H1 (cell line): ENCODE results near the gene PITPNC1. TPM values are rescaled to one million over a fixed set of nuclear protein-coding genes. Genes with fewer than 3 reads are reported as not detected.

Experiments used
- CHD2 ChIP-seq: IDR thresholded peaks from 2 replicates; pipeline ENCODE4 v1.6.1; 2012; ENCODE audit warnings: low read length, improper control_type of control experiment
- CHD7 ChIP-seq: fragments of 300-600 bp; sonication (generic); IDR thresholded peaks from 2 replicates; pipeline ENCODE4 v1.7.1; 2012; ENCODE audit warnings: low read length, moderate library complexity, mild to moderate bottlenecking, inconsistent platforms; ENCODE audit not compliant: insufficient replicate concordance
- CTCF ChIP-seq, 3 experiments: IDR thresholded peaks; 1 replicate in 2 of 3; 2 replicates in 1 of 3; pipeline versions ENCODE4 v1.5.1 to v1.6.1; 2011; ENCODE audit warnings: low read length in 3 of 3, mild to moderate bottlenecking in 3 of 3, inconsistent platforms in 2 of 3, low read depth in 1 of 3, moderate library complexity in 1 of 3; ENCODE audit not compliant: insufficient read depth in 1 of 3; ENCODE audit errors: control extremely low read depth in 1 of 3
- NRF1 ChIP-seq: IDR thresholded peaks from 2 replicates; pipeline ENCODE4 v1.6.1; 2011; ENCODE audit warnings: mild to moderate bottlenecking, low read depth, low read length, improper control_type of control experiment
- PHF8 ChIP-seq: fragments of 200-600 bp; sonication (generic); conservative IDR thresholded peaks from 2 replicates; pipeline ENCODE4 v1.7.1; 2012; ENCODE audit warnings: low read depth, mild to moderate bottlenecking, inconsistent platforms, low read length, moderate library complexity
- POLR2A ChIP-seq, 2 experiments: IDR thresholded peaks; 1 replicate in 1 of 2; 2 replicates in 1 of 2; pipeline ENCODE4 v1.6.1; 2011; ENCODE audit warnings: low read depth in 2 of 2, low read length in 2 of 2, mild to moderate bottlenecking in 2 of 2; ENCODE audit errors: control extremely low read depth in 1 of 2
- POU5F1 ChIP-seq: IDR thresholded peaks from 2 replicates; pipeline ENCODE4 v1.6.1; 2011; ENCODE audit warnings: low read depth, mild to moderate bottlenecking, low read length, moderate library complexity
- TAF7 ChIP-seq: optimal IDR thresholded peaks from 2 replicates; pipeline ENCODE3; 2011; ENCODE audit warnings: low read depth, mild to moderate bottlenecking, inconsistent platforms, low read length, moderate library complexity, borderline replicate concordance
- polyA plus RNA-seq, 7 experiments: library from polyadenylated mRNA; depleted of rRNA in 3 of 7; stranded (reverse) in 5 of 7; unstranded in 2 of 7; fragments of >200 nt in 5 of 7; fragments of 200-250 nt in 2 of 7; gene quantifications; 1 replicate in 5 of 7; 2 replicates in 1 of 7; 4 replicates in 1 of 7; pipeline versions ENCODE4 v1.2.1 to v1.2.3, GENCODE V29; 2011 to 2013; ENCODE audit warnings: missing spikeins in 2 of 7, mixed read lengths in 2 of 7
- total RNA-seq: library from RNA; stranded (reverse); fragmentation: NEBNext Ultra II Directional; extraction: Animal tissue kit (Norgen Biotek cat#: 25700); gene quantifications from 2 replicates; pipeline ENCODE4 v1.2.1, GENCODE V29; 2021

The PITPNC1 gene
- total and polyA plus RNA-seq, 2 of the 8 experiments (the other 6 are each of a cell fraction or from before 2014, with no cell fraction given), result 17.6 to 54.7 TPM

DNA sequence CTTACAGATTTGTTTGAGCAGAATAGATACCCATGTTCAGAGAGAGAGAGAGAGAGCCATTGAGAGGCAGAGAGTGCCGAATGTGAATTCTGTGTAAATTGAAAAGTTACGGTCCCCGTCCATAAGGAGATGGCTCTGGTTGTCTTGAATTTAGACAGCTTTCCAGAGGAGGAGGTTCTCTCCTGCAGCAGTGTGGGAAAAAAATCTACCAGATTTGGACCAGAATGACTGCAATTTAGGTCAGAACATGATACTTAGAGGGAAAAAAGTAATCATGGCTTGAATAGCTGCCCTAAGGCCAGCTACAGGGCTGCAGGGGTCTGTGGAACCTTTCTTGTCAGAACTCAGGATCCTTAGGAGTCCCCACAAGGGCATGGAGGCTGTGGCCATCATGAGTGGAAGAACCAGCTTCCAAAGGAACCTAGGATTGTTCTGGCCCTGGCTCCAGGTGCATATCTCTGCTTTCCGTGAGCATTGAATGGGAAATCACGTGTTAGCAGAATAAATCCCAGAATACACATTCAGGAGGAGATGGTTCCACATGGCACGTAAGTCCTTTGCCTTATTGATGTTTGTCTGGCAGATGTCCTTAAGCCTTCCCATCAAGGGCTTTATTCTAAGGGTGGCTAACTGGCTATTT lies 13.0 kb downstream of the PITPNC1 start (continued):
- no peak for TF ChIP-seq CTCF (IDR thresholded peaks at IDR 0.05; ENCODE audit: control extremely low read depth in 1 of 3, insufficient read depth in 1 of 3, low read depth in 1 of 3, low read length in 3 of 3)
- no peak for TF ChIP-seq NRF1
- no peak for TF ChIP-seq POLR2A (IDR thresholded peaks at IDR 0.05; ENCODE audit: control extremely low read depth in 1 of 2, low read depth in 2 of 2, low read length in 2 of 2)
- TF ChIP-seq TAF7, result no peak
- TF ChIP-seq POU5F1, result no peak
- TF ChIP-seq CHD2, result no peak
- no peak for TF ChIP-seq CHD7
- no peak for TF ChIP-seq PHF8
